Sigmoid colon (tissue), 4 donors: ENCODE results near the gene SCTR.

Source experiments
- CTCF ChIP-seq, 4 experiments: fragments of 450-650 bp in 3 of 4; fragments of 200-600 bp in 1 of 4; IDR thresholded peaks; one replicate each; pipeline ENCODE4 v1.5.1; 2016 to 2019; ENCODE audit warnings: antibody characterized with exemption in 4 of 4, mild to moderate bottlenecking in 3 of 4, moderate library complexity in 2 of 4
- EP300 ChIP-seq, 4 donors: sonication (generic); formaldehyde crosslinking; IDR thresholded peaks; one replicate each; pipeline ENCODE4 v1.6.1; 2017; ENCODE audit warnings: antibody characterized with exemption in 4 of 4
- POLR2A ChIP-seq, 2 donors: fragments of 450-650 bp; IDR thresholded peaks; one replicate each; pipeline ENCODE4 v1.6.1; 2016; ENCODE audit warnings: antibody characterized with exemption in 2 of 2, mild to moderate bottlenecking in 2 of 2, moderate library complexity in 2 of 2
- POLR2AphosphoS5 ChIP-seq, 4 donors: sonication (generic); formaldehyde crosslinking; IDR thresholded peaks; one replicate each; pipeline ENCODE4 v1.6.1; 2017; ENCODE audit warnings: antibody characterized with exemption in 4 of 4

GRCh38 chr2:119423108-119423444 is 101.2 kb downstream of the SCTR start:
- TF ChIP-seq EP300 (IDR thresholded peaks at IDR 0.05) (no peak), POLR2AphosphoS5 (IDR thresholded peaks at IDR 0.05) (no peak), CTCF (IDR thresholded peaks at IDR 0.05) (no peak), POLR2A (IDR thresholded peaks at IDR 0.05) (no peak)
